Astrocyte (in vitro differentiated cells and primary cell): ENCODE data around the gene TEN1. TPM values are rescaled to one million over a fixed set of nuclear protein-coding genes. Genes with fewer than 3 reads are reported as not detected.

Source experiments
- DNase-seq: peaks from one replicate; pipeline ENCODE4 v3.0.0-alpha.2; 2010; ENCODE audit warnings: low read depth
- FAIRE-seq: peaks from 2 replicates; lab custom pipeline; 2011; peaks lifted over from hg19 to GRCh38; lab: Jason Lieb, UNC
- H2AFZ ChIP-seq: 2 replicates; pipeline ENCODE4 v1.6.0; 2012; ENCODE audit warnings: low read depth, low read length, inconsistent platforms
- H3K27ac ChIP-seq: 2 replicates; pipeline ENCODE4 v1.5.1; 2011; ENCODE audit warnings: low read depth, low read length, inconsistent platforms
- H3K27me3 ChIP-seq: 2 replicates; pipeline ENCODE4 v1.6.0; 2011; ENCODE audit warnings: low read length, inconsistent platforms; ENCODE audit not compliant: insufficient read depth
- H3K36me3 ChIP-seq: 2 replicates; pipeline ENCODE4 v1.5.1; 2011; ENCODE audit warnings: low read length, inconsistent platforms; ENCODE audit not compliant: insufficient read depth
- H3K4me1 ChIP-seq: 2 replicates; pipeline ENCODE4 v1.5.1; 2011; ENCODE audit warnings: low read length, inconsistent platforms; ENCODE audit not compliant: insufficient read depth
- H3K4me2 ChIP-seq: 2 replicates; pipeline ENCODE4 v1.6.0; 2012; ENCODE audit warnings: low read length, inconsistent platforms
- H3K4me3 ChIP-seq: 2 replicates; pipeline ENCODE4 v1.5.1; 2011; ENCODE audit warnings: low read depth, mild to moderate bottlenecking, low read length, inconsistent platforms; ENCODE audit not compliant: insufficient read depth
- H3K79me2 ChIP-seq: 2 replicates; pipeline ENCODE4 v1.6.0; 2012; ENCODE audit warnings: mild to moderate bottlenecking, low read length, inconsistent platforms; ENCODE audit not compliant: insufficient read depth
- H3K9ac ChIP-seq: 2 replicates; pipeline ENCODE4 v1.6.0; 2012; ENCODE audit warnings: mild to moderate bottlenecking, low read length, inconsistent platforms
- H3K9me3 ChIP-seq: 2 replicates; pipeline ENCODE4 v1.5.1; 2012; ENCODE audit warnings: low read depth, mild to moderate bottlenecking, low read length, inconsistent platforms; ENCODE audit not compliant: insufficient read depth
- H4K20me1 ChIP-seq: 2 replicates; pipeline ENCODE4 v1.6.0; 2012; ENCODE audit warnings: low read length, inconsistent platforms; ENCODE audit not compliant: insufficient read depth
- H3K27ac Mint-ChIP-seq: one replicate; pipeline ENCODE4 v1.8.0; 2021; ENCODE audit warnings: mild to moderate bottlenecking, mixed read lengths; ENCODE audit not compliant: unreplicated experiment
- H3K27me3 Mint-ChIP-seq: one replicate; pipeline ENCODE4 v1.8.0; 2021; ENCODE audit warnings: low read depth, mixed read lengths; ENCODE audit not compliant: unreplicated experiment
- H3K36me3 Mint-ChIP-seq: one replicate; pipeline ENCODE4 v1.8.0; 2021; ENCODE audit warnings: low read depth, mixed read lengths; ENCODE audit not compliant: unreplicated experiment
- H3K4me1 Mint-ChIP-seq: one replicate; pipeline ENCODE4 v1.8.0; 2021; ENCODE audit warnings: low read depth, mixed read lengths; ENCODE audit not compliant: unreplicated experiment
- H3K4me3 Mint-ChIP-seq: one replicate; pipeline ENCODE4 v1.8.0; 2021; ENCODE audit warnings: mild to moderate bottlenecking, moderate library complexity, mixed read lengths; ENCODE audit not compliant: unreplicated experiment
- H3K9me3 Mint-ChIP-seq: one replicate; pipeline ENCODE4 v1.8.0; 2021; ENCODE audit warnings: mild to moderate bottlenecking, mixed read lengths; ENCODE audit not compliant: unreplicated experiment
- CTCF ChIP-seq: IDR thresholded peaks from 2 replicates; pipeline ENCODE4 v1.5.1; 2011; ENCODE audit warnings: low read depth, mild to moderate bottlenecking, inconsistent platforms, low read length, moderate library complexity; ENCODE audit not compliant: insufficient read depth
- EZH2 ChIP-seq: IDR thresholded peaks from 2 replicates; pipeline ENCODE4 v1.6.1; 2012; ENCODE audit warnings: mild to moderate bottlenecking, low read length, inconsistent platforms; ENCODE audit not compliant: insufficient read depth
- total RNA-seq: library from RNA; stranded (reverse); gene quantifications from 2 replicates; pipeline ENCODE4 v1.2.1, GENCODE V29; 2021

The TEN1 gene
- total RNA-seq, 1 donor from 2014 or later, result 17.7 TPM

DNA sequence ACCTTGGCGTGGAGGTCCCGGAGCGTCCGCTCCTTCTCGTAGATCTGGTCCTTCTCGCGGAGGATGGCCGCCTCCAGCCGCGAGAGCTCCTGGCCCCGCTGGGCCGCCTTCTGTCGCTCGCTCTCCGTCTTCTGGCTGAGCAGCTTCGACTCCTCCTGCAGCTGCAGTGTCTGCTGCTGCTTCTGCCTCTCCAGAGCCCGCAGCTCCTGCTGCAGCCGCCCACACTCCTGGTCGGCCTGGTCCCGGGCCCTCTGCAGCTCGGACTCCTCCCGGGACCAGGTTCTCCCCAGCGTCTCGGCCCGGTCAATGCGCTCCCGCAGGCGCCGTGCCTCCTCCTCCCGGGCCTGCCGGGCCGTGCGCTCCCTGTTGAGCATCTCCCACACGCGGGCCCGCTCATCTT lies 29.2 kb downstream of the TEN1 start:
- FAIRE-seq (no peak), DNase-seq (no peak)
- no peak overlapping the region for H3K27ac Mint-ChIP-seq
- no peaks in the 10 kb centered on the region for H3K36me3 ChIP-seq
- H3K27me3 Mint-ChIP-seq, result peaks cover 16% of the 10 kb centered on the region
- no peak overlapping the region for H3K27ac ChIP-seq
- H3K79me2 ChIP-seq, result no peaks in the 10 kb centered on the region
- H3K36me3 Mint-ChIP-seq, result peaks cover 7% of the 10 kb centered on the region
- no peak overlapping the region for H3K4me3 ChIP-seq
- TF ChIP-seq EZH2 (no peak), CTCF (no peak)
- peaks cover 8% of the 10 kb centered on the region for H3K4me1 Mint-ChIP-seq
- H2AFZ ChIP-seq, result no peak overlapping the region
- no peak overlapping the region for H3K4me2 ChIP-seq
- no peaks in the 10 kb centered on the region for H3K4me1 ChIP-seq
- no peaks in the 10 kb centered on the region for H3K9me3 ChIP-seq
- no peaks in the 10 kb centered on the region for H3K27me3 ChIP-seq
- H3K9ac ChIP-seq, result no peak overlapping the region
- H4K20me1 ChIP-seq, result no peaks in the 10 kb centered on the region
- H3K9me3 Mint-ChIP-seq, result peaks cover 4% of the 10 kb centered on the region
- no peak overlapping the region for H3K4me3 Mint-ChIP-seq

GRCh38 chr17:76008630-76009425 lies 29.8 kb downstream of the TEN1 start:
- Mint-ChIP-seq H3K9me3 (peaks cover 4% of the 10 kb centered on the region), H3K27ac (no peak overlapping the region), H3K36me3 (peaks cover 7% of the 10 kb centered on the region), H3K27me3 (peaks cover 20% of the 10 kb centered on the region), H3K4me3 (no peak overlapping the region), H3K4me1 (peaks cover 12% of the 10 kb centered on the region)
- no peak overlapping the region for H3K27ac ChIP-seq
- no peak for TF ChIP-seq CTCF
- no peak for TF ChIP-seq EZH2
- no peaks in the 10 kb centered on the region for H4K20me1 ChIP-seq
- H3K9me3 ChIP-seq, result no peaks in the 10 kb centered on the region
- DNase-seq (no peak), FAIRE-seq (no peak)
- no peaks in the 10 kb centered on the region for H3K27me3 ChIP-seq
- H3K36me3 ChIP-seq, result no peaks in the 10 kb centered on the region
- no peak overlapping the region for H3K4me2 ChIP-seq
- H3K9ac ChIP-seq, result no peak overlapping the region
- H2AFZ ChIP-seq, result no peak overlapping the region
- no peak overlapping the region for H3K4me3 ChIP-seq
- H3K4me1 ChIP-seq, result peaks cover 4% of the 10 kb centered on the region
- no peaks in the 10 kb centered on the region for H3K79me2 ChIP-seq

GRCh38 chr17:76009447-76009846 lies 30.4 kb downstream of the TEN1 start:
- DNase-seq (no peak), FAIRE-seq (no peak)
- peaks cover 7% of the 10 kb centered on the region for H3K36me3 Mint-ChIP-seq
- H3K4me1 Mint-ChIP-seq, result peaks cover 16% of the 10 kb centered on the region
- Histone ChIP-seq H3K4me1 (peaks cover 8% of the 10 kb centered on the region), H3K27me3 (no peaks in the 10 kb centered on the region), H4K20me1 (no peaks in the 10 kb centered on the region), H3K9me3 (no peaks in the 10 kb centered on the region), H3K27ac (no peak overlapping the region), H3K79me2 (no peaks in the 10 kb centered on the region), H3K4me2 (no peak overlapping the region), H2AFZ (no peak overlapping the region), H3K36me3 (no peaks in the 10 kb centered on the region), H3K9ac (no peak overlapping the region), H3K4me3 (no peak overlapping the region)
- no peak overlapping the region for H3K27ac Mint-ChIP-seq
- H3K4me3 Mint-ChIP-seq, result no peak overlapping the region
- TF ChIP-seq CTCF (no peak), EZH2 (no peak)
- peaks cover 21% of the 10 kb centered on the region for H3K27me3 Mint-ChIP-seq
- peaks cover 4% of the 10 kb centered on the region for H3K9me3 Mint-ChIP-seq
